Stimulated activated CD8-positive, alpha-beta memory T cell treated with anti-CD3 and anti-CD28 coated beads, Interleukin-7, amount 100 ng/mL, for 1 hour (primary cell): Measurements from ENCODE around the gene ASMT.
A peak's percentile ranks its signal among the peaks of the same experiment; 100 is the strongest.
"Not testable (repeated sequence)": the region's sequence is repeated elsewhere in the genome, so short reads cannot be mapped to it uniquely, and the experiment has no call there.

Source experiments
- DNase-seq, 2 donors: peaks; one replicate each; pipeline ENCODE4 v3.0.0-alpha.2; 2020; ENCODE audit warnings: low read depth in 2 of 2

Gene ASMT

GRCh38 chrX:1649621-1650020 is 34.8 kb downstream of the ASMT start:
- no peak for DNase-seq

GRCh38 chrX:1652011-1652811 is 37.4 kb downstream of the ASMT start:
- DNase-seq = not testable (repeated sequence)

GRCh38 chrX:1656379-1656778 is 41.5 kb downstream of the ASMT start:
- no peak for DNase-seq

GRCh38 chrX:1657367-1658070 is 42.7 kb downstream of the ASMT start:
- DNase-seq = peak; percentile 8 to 30

- DNase-seq = no peak
Observed at GRCh38 chrX:1658071-1658491, 43.2 kb downstream of the ASMT start.

GRCh38 chrX:1659664-1660461 is 45.0 kb downstream of the ASMT start:
- DNase-seq = no peak

- peak; percentile 18 to 72 for DNase-seq
Observed at GRCh38 chrX:1661048-1661921, 46.4 kb downstream of the ASMT start.

- DNase-seq = no peak
Observed at GRCh38 chrX:1661922-1662221, 47.0 kb downstream of the ASMT start.

- no peak for DNase-seq
Observed at GRCh38 chrX:1667566-1667965, 52.7 kb downstream of the ASMT start.

GRCh38 chrX:1673337-1673736 is 58.5 kb downstream of the ASMT start:
- DNase-seq = no peak

- no peak for DNase-seq
Observed at GRCh38 chrX:1676866-1677265, 62.0 kb downstream of the ASMT start.

- DNase-seq = no peak
Observed at GRCh38 chrX:1679238-1679637, 64.4 kb downstream of the ASMT start.

GRCh38 chrX:1681439-1681838 is 66.6 kb downstream of the ASMT start:
- no peak for DNase-seq

- DNase-seq = not testable (repeated sequence)
Observed at GRCh38 chrX:1681856-1682255, 67.0 kb downstream of the ASMT start.

- DNase-seq = not testable (repeated sequence)
Observed at GRCh38 chrX:1682501-1682900, 67.6 kb downstream of the ASMT start.

- DNase-seq = not testable (repeated sequence)
Observed at GRCh38 chrX:1684883-1685282, 70.0 kb downstream of the ASMT start.

GRCh38 chrX:1685444-1685880 is 70.6 kb downstream of the ASMT start:
- DNase-seq = not testable (repeated sequence)

- no peak for DNase-seq
Observed at GRCh38 chrX:1686642-1687041, 71.8 kb downstream of the ASMT start.
